Measurements from ENCODE around the gene KRT76.

Gene KRT76

GRCh38 chr12:52776913-52777395, at the start of gene KRT76:
TSS of gene KRT76 (minus strand) at chr12:52777345. CDS start at chr12:52777291, 54 bp downstream.
- DNase-seq, result no peak

GRCh38 chr12:52825961-52826360, 48.8 kb upstream of the KRT76 start:
- DNase-seq, result no peak

- DNase-seq, result no peak
These were observed 47.7 kb upstream of the KRT76 start for GRCh38 chr12:52824741-52825410.

DNA sequence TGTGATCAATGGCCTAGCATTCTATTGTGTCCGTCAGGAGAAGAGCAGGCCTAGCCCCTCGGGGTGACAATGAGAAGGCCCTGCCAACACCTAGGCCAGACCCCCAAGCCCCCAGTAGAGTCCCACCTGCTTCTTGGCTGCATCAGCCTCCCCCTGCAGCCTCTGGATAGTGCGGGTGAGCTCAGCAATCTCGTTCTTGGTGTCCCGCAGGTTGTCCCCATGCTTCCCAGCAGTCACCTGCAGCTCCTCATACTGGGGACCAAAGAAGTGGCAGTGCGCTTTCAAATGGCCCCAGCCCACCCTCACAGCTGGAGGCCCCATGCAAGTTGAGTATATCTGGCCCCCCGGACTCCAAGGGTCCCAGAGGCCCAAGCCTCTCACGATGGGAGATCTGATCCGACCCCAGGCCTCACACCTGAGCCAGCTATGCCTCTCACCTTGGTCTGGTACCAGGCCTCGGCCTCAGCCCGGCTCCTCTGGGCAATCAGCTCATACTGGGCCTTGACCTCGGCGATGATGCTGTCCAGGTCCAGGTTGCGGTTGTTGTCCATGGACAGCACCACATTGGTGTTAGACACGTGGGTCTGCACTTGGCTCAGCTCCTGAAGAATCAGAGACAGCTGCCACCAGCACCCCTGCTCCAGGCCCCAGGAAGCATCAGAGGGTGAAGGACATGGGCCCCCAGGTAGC, 46.8 kb upstream of the KRT76 start:
- no peak for DNase-seq

DNA sequence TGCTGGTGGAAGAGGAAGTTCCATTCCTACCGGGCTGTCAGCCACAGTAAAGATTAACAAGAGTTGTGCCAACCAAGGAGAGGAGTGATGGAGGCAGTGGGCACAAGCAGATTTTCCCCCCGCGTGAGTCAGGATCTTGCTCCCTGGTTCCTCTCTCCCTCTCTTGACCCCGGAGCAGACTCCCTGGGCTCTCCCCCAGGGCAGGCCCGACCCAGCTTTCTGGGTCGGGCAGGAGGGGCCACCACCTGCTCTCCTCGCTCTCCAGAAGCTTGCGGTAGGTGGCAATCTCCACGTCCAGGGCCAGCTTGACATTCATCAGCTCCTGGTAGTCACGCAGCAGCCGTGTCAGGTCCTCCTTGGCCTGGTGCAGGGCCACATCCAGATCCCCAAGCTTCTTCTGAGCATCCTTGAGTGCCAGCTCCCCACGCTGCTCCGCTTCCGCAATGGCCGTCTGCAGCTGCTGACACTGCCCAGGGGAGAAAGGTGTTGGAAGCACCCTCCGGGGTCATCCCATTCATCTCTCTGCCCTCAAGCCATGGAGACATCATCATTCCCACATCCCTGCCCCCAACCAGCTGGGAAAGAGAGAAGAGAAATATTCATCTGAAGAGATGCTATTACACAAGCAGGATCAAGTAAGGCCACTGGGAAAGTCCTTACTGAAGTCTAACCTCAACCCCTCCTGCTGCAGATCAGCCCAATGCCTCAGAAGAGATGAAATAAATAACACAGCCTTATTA, 45.8 kb upstream of the KRT76 start:
- DNase-seq, result no peak

GRCh38 chr12:52821826-52822660, 44.9 kb upstream of the KRT76 start:
- no peak for DNase-seq

DNA sequence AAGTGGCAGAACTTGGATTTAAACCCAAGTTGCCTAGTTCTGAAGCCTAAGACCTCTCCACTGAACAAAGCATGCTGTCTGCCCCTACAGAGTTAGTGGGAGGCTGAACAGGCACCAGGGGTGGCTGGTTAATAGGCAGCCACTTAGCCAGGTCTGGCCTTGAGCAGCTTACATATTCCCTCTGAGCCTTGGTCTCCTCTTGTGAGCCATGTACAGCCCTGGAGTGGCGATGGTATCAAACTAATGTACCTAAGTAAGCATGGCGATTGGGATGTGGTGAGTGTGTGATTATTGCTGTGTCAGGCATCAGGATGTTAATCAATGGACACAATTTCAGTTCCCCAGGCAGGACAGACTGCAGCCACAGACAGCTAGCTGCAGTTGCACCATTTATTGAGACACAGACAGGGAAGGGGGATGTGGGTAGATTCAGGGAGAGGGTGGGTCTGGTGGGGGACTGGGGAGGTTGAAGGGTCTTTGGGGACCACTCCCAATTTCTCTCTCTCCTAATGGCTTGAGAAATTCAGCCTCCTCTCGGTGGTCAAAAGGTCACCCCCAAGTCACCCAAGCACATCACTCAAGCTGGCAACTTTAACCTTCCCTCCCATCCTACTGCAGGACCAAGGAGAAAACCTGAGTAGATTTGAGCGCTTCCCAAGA, 44.1 kb upstream of the KRT76 start:
- no peak for DNase-seq

DNA sequence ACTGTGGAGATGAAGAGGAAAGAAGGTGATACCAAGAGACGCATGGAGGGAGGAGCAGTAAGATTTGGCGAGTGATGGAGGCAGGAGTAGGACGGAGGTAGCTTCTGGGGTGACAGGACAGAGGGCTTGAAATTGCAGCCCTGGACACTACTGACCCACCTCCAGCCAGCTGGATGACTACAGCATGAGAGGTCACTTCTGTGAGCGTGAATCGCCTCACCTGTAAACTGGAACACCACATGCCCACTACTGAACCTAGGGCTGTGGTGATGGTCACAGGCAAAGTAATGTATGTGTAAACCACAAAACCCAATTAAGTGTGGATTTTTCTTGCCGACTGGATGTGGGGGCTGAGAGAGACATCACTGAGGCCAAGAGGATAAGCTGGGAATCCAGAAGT, 43.4 kb upstream of the KRT76 start:
- no peak for DNase-seq

GRCh38 chr12:52819731-52820510, 42.8 kb upstream of the KRT76 start:
- no peak for DNase-seq

DNA sequence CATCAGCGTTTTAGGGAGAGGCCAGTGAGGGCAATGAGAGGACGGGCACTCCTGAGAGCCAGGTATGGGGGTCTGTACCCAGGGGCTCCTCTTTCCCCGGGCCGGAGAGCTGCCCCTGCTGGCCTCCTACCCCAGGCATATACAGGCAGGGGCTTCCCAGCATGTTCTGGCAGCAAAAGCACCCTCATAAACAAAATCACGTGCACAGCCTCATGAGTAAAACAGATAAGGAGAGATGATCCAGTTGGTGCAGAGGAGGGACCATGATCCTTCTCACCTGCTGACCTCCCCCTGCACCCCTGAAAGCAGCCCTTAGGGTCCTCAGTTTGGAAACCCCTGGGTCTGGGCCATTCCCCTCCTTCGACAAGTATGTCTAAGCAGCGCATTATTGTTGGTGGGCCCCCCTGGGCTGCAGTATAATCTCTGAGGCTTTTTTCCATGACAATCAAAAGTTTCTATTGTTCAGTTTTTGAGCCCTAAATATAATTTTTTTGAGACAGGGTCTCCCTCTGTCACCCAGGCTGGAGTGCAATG, 41.8 kb upstream of the KRT76 start:
- DNase-seq, result no peak

- no peak for DNase-seq
These were observed 41.2 kb upstream of the KRT76 start for GRCh38 chr12:52818388-52818787.

DNA sequence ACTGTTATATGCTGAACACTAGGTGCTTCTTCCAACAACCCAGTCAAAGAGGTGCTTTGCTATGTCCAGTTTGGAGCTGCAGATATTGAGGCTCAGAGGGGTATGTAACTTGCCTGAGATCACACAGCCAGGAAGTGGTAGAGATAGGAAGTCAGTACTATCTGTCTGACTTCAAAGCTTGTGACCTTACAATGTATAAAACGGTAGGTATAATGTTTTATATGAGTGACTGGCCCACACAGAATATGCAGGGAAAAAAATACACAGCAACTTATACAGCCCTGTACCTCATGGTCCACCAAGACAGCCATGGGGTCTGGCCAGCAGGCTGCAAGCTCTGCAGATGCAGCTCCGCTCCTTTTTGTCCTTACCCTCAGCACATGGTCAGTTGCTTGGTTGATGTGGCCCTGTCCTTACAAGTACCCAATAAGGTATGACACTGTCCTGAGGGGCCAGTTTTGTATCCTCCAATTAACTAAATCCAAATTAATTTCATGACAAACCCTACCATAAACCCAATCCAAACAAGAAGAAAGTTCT, 40.6 kb upstream of the KRT76 start:
- no peak for DNase-seq

GRCh38 chr12:52817003-52817698, 40.0 kb upstream of the KRT76 start:
- DNase-seq, result no peak

- no peak for DNase-seq
These were observed 38.8 kb upstream of the KRT76 start for GRCh38 chr12:52815676-52816588.

DNA sequence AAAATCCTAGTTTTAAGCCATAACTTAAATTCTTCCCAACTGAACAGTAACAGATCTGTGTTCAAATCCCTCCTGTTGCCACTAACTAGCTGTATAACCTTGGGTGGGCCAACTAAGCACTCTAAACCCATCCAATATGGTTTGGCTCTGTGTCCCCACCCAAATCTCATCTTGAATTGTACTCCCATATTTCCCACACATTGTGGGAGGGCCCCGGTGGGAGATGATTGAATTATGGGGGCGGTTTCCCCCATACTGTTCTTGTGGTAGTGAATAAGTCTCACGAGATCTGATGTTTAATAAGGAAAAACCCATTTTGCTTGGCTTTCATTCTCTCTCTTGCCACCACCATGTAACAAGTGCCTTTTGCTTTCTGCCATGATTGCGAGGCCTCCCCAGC, 38.0 kb upstream of the KRT76 start:
- no peak for DNase-seq

- DNase-seq, result no peak
These were observed 37.6 kb upstream of the KRT76 start for GRCh38 chr12:52814710-52815155.

DNA sequence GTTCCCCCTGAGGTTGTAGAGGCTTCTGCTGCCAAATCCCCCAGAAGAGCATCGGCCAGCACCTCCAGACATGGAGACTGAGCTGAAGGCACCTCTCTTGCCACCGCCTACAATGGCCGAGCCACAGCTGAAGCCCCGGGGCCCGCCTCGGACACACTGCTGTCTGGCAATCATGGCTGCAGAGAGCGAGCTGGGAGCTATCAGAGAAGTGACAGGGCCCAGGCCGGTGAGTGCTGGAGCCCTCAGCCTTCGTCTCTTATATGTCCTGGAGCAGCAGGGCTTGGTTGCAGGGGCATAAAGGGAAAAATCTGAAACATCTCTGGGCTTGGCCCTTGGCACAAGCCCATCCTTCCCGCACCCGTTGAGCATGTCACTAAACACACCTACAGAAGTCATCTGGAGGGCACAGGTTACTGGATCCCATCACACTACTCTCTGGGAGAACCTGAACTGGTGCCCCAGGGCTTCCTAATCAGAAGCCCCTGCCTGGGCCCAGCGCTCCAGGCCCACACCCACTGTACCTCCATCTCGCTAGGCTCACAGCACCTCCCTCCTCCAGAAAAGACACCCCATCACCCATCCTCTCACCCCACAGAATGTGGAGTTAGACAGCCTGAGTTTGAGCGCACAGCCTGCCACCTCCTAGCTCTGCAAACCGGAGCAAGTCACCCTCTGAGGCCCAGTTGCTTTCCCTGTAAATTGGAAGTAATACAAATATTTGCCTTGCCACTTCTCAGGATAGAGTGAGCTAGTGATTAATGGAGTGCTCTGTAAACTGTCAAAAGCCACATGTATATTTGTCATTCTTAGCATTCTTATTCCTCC, 37.0 kb upstream of the KRT76 start, which contains the start of gene KRT4:
KRT4 (minus strand) TSS at position 232 of the 825 bp plus-strand sequence; CDS start at position 174, 58 bp downstream.
- no peak for DNase-seq
